ENCODE results near the gene C3orf22.
"Not testable (repeated sequence)": the region's sequence is repeated elsewhere in the genome, so short reads cannot be mapped to it uniquely, and the experiment has no call there.

Gene C3orf22

GRCh38 chr3:126558336-126559071 lies at the start of gene C3orf22:
TSS of gene C3orf22 (minus strand) at chr3:126558932. CDS start at chr3:126553390, 5,542 bp downstream.
- TF ChIP-seq CTCF (IDR thresholded peaks at IDR 0.05; ENCODE audit: insufficient read depth, low read length, poor library complexity, severe bottlenecking), result no peak
- no peak for DNase-seq (ENCODE audit: extremely low read depth, insufficient read length)
- Histone ChIP-seq H3K27me3 (replicated peaks; ENCODE audit: control insufficient read depth, insufficient read depth, low read length) (peaks cover 1% of the 10 kb centered on the region), H3K36me3 (ENCODE audit: control insufficient read depth, insufficient read depth, low read length) (no peaks in the 10 kb centered on the region), H3K4me3 (replicated peaks; ENCODE audit: low read depth, low read length) (no peak within 1 kb of the TSS)

GRCh38 chr3:126607214-126607908 lies 48.6 kb upstream of the C3orf22 start:
- Histone ChIP-seq H3K36me3 (ENCODE audit: control insufficient read depth, insufficient read depth, low read length) (no peaks in the 10 kb centered on the region), H3K27me3 (replicated peaks; ENCODE audit: control insufficient read depth, insufficient read depth, low read length) (no peaks in the 10 kb centered on the region), H3K4me3 (replicated peaks; ENCODE audit: low read depth, low read length) (no peak overlapping the region)
- no peak for DNase-seq (ENCODE audit: extremely low read depth, insufficient read length)
- no peak for TF ChIP-seq CTCF (IDR thresholded peaks at IDR 0.05; ENCODE audit: insufficient read depth, low read length, poor library complexity, severe bottlenecking)

GRCh38 chr3:126606001-126606400 lies 47.3 kb upstream of the C3orf22 start:
- TF ChIP-seq CTCF (IDR thresholded peaks at IDR 0.05; ENCODE audit: insufficient read depth, low read length, poor library complexity, severe bottlenecking), result no peak
- no peak for DNase-seq (ENCODE audit: extremely low read depth, insufficient read length)
- Histone ChIP-seq H3K4me3 (replicated peaks; ENCODE audit: low read depth, low read length) (no peak overlapping the region), H3K36me3 (ENCODE audit: control insufficient read depth, insufficient read depth, low read length) (no peaks in the 10 kb centered on the region), H3K27me3 (replicated peaks; ENCODE audit: control insufficient read depth, insufficient read depth, low read length) (no peaks in the 10 kb centered on the region)

- no peaks in the 10 kb centered on the region for H3K36me3 ChIP-seq (ENCODE audit: control insufficient read depth, insufficient read depth, low read length)
- TF ChIP-seq CTCF (IDR thresholded peaks at IDR 0.05; ENCODE audit: insufficient read depth, low read length, poor library complexity, severe bottlenecking), result no peak
- no peak for DNase-seq (ENCODE audit: extremely low read depth, insufficient read length)
- H3K27me3 ChIP-seq (replicated peaks; ENCODE audit: control insufficient read depth, insufficient read depth, low read length), result no peaks in the 10 kb centered on the region
- H3K4me3 ChIP-seq (replicated peaks; ENCODE audit: low read depth, low read length), result no peak overlapping the region
These were observed 46.0 kb upstream of the C3orf22 start for GRCh38 chr3:126604691-126605090.

GRCh38 chr3:126599101-126599500 lies 40.4 kb upstream of the C3orf22 start:
- Histone ChIP-seq H3K27me3 (replicated peaks; ENCODE audit: control insufficient read depth, insufficient read depth, low read length) (no peaks in the 10 kb centered on the region), H3K4me3 (replicated peaks; ENCODE audit: low read depth, low read length) (no peak overlapping the region), H3K36me3 (ENCODE audit: control insufficient read depth, insufficient read depth, low read length) (no peaks in the 10 kb centered on the region)
- DNase-seq (ENCODE audit: extremely low read depth, insufficient read length), result no peak
- TF ChIP-seq CTCF (IDR thresholded peaks at IDR 0.05; ENCODE audit: insufficient read depth, low read length, poor library complexity, severe bottlenecking), result no peak

- not testable (repeated sequence) for H3K4me3 ChIP-seq (replicated peaks; ENCODE audit: low read depth, low read length); H3K27me3 ChIP-seq (replicated peaks; ENCODE audit: control insufficient read depth, insufficient read depth, low read length); DNase-seq (ENCODE audit: extremely low read depth, insufficient read length); H3K36me3 ChIP-seq (ENCODE audit: control insufficient read depth, insufficient read depth, low read length)
These were observed 36.7 kb upstream of the C3orf22 start for GRCh38 chr3:126595479-126595878.

- not testable (repeated sequence) for H3K4me3 ChIP-seq (replicated peaks; ENCODE audit: low read depth, low read length); H3K36me3 ChIP-seq (ENCODE audit: control insufficient read depth, insufficient read depth, low read length); DNase-seq (ENCODE audit: extremely low read depth, insufficient read length); H3K27me3 ChIP-seq (replicated peaks; ENCODE audit: control insufficient read depth, insufficient read depth, low read length)
These were observed 32.8 kb upstream of the C3orf22 start for GRCh38 chr3:126591515-126591914.
